GM12872 (cell line): Measurements from ENCODE around the gene ZBTB11.

Source experiments
- CTCF ChIP-seq: IDR thresholded peaks from 3 replicates; pipeline ENCODE4 v1.5.1; 2011; ENCODE audit warnings: low read depth, mild to moderate bottlenecking, low read length, moderate library complexity; ENCODE audit not compliant: insufficient read depth

The ZBTB11 gene

GRCh38 chr3:101624857-101625256 is 52.1 kb downstream of the ZBTB11 start:
- no peak for TF ChIP-seq CTCF

GRCh38 chr3:101623656-101624055 is 53.3 kb downstream of the ZBTB11 start:
- TF ChIP-seq CTCF, result no peak

GRCh38 chr3:101619734-101620133 is 57.2 kb downstream of the ZBTB11 start:
- no peak for TF ChIP-seq CTCF

GRCh38 chr3:101618726-101619125 is 58.2 kb downstream of the ZBTB11 start:
- TF ChIP-seq CTCF, result no peak

- no peak for TF ChIP-seq CTCF
These were observed 59.5 kb downstream of the ZBTB11 start for GRCh38 chr3:101617478-101617877.

GRCh38 chr3:101615525-101615924 is 61.4 kb downstream of the ZBTB11 start:
- TF ChIP-seq CTCF, result no peak

- no peak for TF ChIP-seq CTCF
These were observed 65.9 kb downstream of the ZBTB11 start for GRCh38 chr3:101611023-101611422.

GRCh38 chr3:101603184-101603583 is 73.7 kb downstream of the ZBTB11 start:
- TF ChIP-seq CTCF, result no peak
